Measurements from ENCODE around the gene PICALM.
A peak's percentile ranks its signal among the peaks of the same experiment; 100 is the strongest.

The PICALM gene

DNA sequence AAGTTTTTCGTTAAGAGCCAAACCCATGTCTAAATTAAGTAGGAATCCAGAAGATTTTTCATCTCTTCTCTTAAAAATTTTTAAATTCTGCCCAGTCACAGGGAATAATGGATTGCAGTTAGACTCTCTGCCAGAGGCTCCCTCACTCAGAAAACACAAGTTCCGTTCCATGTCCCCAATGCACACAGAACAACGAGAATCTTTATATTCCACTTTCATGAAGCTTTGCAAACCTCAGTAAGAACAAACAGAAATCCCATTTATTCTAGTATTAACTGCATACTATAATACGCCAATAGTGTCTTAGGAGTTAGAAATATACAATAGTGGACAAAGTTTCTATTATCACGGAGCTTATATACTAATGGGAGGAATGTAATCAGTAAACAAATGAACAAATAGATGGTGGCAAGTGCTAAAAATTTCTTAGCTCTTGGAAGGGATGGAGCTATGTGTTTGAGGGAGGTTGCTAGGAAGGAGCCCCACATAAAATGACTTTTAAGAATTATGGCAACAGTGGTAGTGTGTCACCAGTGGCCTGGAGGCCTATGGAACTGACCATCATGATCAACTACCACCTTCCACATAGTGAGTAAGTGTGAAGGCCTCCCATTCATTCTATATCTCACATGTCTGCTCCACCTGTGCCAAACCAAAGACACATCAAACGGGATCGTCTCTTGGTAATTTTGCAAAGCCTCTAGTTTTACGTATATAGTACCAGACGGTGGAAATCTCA lies 24.9 kb downstream of the PICALM start:
- no peak for DNase-seq

DNA sequence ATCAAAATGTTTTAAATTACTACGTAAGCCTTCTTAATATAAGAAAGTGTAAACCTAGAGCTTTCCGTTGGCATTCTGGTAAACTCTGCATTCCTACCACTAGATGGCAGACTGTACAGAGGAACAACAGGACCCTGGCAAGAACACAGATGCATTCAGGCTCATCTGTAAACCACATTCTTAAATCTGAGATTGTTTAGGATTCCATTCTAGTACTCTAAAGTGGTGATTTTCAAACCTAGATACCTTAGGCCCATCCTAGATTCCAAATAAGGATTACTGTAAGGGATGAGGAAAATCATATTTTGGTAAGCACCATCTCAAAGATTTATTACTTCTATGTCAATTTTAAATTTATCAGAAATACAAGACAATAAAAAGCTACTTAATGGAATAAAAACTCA lies 26.9 kb downstream of the PICALM start:
- peak; percentile 74 for DNase-seq

GRCh38 chr11:86040919-86041850 lies 27.7 kb downstream of the PICALM start:
- DNase-seq: no peak

- DNase-seq: no peak
These were observed 29.8 kb downstream of the PICALM start for GRCh38 chr11:86039094-86039493.

DNA sequence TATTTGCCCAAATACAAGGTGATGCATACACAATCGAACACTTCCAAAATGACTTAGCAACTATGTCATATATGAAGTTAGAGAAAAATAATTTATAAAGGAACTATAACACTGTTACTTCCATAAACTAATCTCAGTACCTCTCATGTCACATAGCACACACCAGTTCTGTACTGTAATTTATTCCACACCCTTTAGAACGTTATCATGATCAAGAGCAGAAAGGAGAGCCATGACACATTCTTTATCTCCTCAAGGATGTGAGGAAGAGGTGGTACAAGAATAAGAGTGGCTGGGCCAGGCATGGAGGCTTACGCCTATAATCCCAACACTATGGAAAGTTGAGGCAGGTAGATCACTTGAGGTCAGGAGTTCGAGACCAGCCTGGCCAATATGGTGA lies 31.1 kb downstream of the PICALM start:
- DNase-seq: no peak

- DNase-seq: no peak
These were observed 33.0 kb downstream of the PICALM start for GRCh38 chr11:86035920-86036319.

- DNase-seq: no peak
These were observed 33.7 kb downstream of the PICALM start for GRCh38 chr11:86035164-86035563.

DNA sequence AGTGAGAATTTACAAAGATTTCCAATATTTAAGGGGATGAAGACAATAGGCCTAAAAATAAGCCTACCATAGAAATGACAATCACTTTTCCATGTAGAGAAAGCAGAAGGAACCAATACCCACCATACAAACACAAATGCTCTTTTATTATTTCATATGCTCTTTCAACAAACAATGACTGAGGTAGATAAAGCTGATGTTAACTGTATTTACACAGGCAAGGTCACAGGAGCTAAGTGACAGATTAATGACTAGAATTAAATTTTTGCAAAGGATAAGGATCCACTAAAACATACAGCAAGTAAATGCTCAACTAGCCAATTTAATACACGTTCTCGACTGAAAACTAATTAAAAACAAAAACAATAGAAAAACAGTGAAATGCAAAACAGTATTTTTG lies 34.2 kb downstream of the PICALM start:
- no peak for DNase-seq

DNA sequence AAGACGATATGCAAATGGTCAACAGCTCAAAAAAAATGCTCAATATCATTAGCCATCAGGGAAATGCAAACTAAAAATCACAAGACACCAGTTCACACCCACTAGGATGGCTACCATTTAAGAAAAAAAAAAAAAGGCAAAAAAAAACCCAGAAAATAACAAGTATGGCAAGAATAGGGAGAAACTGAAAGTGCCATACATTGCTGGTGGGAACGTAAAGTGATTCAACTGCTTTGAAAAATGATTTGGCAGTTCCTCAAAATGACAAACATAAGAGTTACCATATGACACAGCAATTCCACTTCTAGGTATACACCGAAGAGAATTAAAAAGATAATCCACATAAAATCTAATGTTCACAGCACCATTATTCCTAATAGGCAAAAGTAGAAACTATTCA lies 47.5 kb downstream of the PICALM start:
- no peak for DNase-seq

GRCh38 chr11:86018249-86018648 lies 50.6 kb downstream of the PICALM start:
- DNase-seq: no peak

- DNase-seq: no peak
These were observed 52.4 kb downstream of the PICALM start for GRCh38 chr11:86016451-86016850.

DNA sequence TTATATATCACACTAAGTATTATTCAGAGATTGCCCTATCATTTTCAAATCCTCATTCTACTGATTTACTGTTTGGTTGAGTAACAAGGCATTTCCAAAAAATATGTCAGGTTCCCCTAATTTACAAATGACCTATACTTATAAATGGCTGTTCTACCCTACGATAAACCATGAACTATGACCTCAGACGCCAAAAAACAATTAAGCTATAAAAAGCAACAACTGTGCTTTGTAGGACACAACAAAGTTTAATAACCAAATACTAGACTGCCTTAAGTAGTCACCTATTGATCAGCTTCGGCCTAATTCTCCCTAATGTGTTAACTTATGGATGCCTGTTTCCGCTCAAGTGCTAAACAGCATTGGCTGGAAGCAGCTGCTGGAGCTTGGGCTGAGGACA lies 53.2 kb downstream of the PICALM start:
- DNase-seq: no peak

GRCh38 chr11:86014221-86014620 lies 54.7 kb downstream of the PICALM start:
- no peak for DNase-seq

DNA sequence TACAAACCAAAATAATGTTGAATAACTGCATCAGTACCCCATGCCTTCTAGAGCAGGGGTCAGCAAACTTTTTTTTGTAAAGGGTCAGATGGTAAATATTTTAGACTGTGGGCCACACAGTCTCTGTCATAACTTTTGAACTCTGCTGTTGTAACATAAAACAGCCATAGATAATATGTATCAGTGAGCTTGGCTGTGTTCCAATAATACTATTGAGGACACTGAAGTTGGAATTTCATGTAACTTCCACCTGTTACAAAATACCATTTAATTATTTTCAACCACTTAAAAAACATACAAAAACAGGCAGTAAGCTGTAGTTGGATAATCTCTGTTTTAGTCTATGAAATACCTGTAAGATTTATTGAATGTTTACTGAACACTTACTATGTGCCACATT lies 55.2 kb downstream of the PICALM start:
- no peak for DNase-seq

GRCh38 chr11:86011175-86011574 lies 57.7 kb downstream of the PICALM start:
- DNase-seq: no peak

GRCh38 chr11:86003654-86004053 lies 65.2 kb downstream of the PICALM start:
- no peak for DNase-seq

DNA sequence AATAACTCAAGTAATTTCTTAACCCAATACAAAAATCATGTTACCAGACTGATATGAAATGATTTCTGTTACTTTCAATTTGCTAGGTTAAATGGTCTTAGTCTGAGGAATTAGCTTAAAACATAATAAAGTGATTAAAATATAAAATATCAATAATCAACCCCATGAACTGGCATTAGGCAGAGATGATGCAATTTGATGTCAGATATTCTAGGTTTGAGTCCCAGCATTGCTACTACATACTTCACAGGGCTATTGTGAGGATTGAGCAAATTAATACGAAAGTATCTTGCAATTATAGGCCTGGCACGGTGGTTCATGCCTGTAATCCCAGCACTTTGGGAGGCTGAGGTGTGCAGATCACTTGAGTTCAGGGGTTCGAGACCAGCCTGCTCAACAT lies 66.5 kb downstream of the PICALM start:
- DNase-seq: no peak

- no peak for DNase-seq
These were observed 77.4 kb downstream of the PICALM start for GRCh38 chr11:85991508-85991907.

DNA sequence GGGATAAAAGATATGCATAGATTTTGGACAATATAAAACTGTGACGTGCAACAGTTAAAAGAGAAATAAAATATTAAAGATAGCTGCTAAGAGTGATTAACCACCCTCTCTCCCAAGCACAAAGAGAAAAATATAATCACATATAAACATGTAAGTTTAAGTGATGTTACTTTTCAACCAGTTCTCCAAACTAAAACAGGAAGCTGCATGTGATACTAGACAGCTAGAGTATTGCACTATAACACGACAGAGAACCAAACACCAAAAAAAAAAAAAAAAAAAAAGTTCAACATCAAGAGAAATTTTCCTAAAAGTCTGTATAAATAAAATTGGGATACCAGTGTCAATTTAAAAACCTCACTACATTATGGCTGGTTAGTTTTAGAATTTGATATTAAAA lies 79.1 kb downstream of the PICALM start:
- DNase-seq: no peak

GRCh38 chr11:85988780-85989179 lies 80.1 kb downstream of the PICALM start:
- no peak for DNase-seq

GRCh38 chr11:85977751-85978160 lies 91.1 kb downstream of the PICALM start:
- no peak for DNase-seq

- no peak for DNase-seq
These were observed 92.4 kb downstream of the PICALM start for GRCh38 chr11:85976525-85976924.

GRCh38 chr11:85974122-85974521 lies 94.8 kb downstream of the PICALM start:
- no peak for DNase-seq

GRCh38 chr11:85970593-85970992 lies 98.3 kb downstream of the PICALM start:
- no peak for DNase-seq

All from left hindlimb (tissue), 1 donor.